ENCODE measurements around the gene DEPDC5.
"Not testable (repeated sequence)": the region's sequence is repeated elsewhere in the genome, so short reads cannot be mapped to it uniquely, and the experiment has no call there.

The DEPDC5 gene

DNA sequence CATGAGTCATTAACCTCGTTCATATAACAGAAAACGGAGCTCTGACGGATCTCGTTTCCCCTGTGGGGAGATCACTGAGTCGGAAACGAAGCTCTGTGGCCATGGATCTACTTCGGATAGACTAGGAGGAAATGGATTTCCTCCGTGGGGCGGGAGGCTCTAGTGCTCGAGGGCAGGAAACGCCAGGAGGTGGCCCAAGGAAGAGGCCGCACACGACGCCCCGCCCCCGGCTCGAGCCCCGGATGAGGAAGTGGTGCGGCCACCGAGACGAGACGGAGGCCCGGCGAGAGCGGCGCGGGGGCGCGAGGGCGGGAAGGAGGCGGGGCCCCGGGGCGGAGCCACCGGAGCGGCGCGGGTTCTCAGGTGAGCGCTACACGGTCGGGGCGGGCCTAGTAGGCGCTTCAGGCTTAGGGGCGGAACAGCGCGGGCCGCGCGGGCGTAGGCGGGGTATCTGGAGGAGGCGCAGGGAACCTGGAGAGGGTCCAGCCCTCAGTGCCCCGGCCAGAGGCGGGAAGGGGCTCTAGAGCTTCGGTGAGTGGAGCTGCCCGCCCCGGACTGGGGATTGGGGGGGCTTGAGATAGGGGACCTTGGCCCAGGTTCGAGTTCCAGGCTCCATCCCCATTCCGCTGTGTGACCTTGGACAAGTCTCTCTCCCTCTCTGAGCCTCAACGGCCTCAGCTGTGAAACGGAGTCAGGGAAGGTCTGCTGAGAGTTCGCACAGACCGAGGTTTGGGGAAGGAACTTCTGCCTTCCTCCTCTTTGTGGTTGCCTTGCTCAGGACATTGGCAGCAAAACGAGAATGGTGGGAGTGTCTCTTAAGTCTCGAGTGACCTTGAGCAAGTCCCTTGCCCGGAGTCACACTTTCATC, at the start of gene DEPDC5:
DEPDC5 (plus strand) TSS at position 386 of the 868 bp plus-strand sequence. CDS start 903 bp downstream, outside the sequence.
- Histone ChIP-seq H3K27me3 (ENCODE audit: control insufficient read depth, insufficient read depth, low read length) (no peaks in the 10 kb centered on the region), H3K4me1 (ENCODE audit: control insufficient read depth, insufficient read depth, low read length) (peaks cover 19% of the 10 kb centered on the region), H3K9me3 (ENCODE audit: control insufficient read depth, insufficient read depth, low read length) (no peaks in the 10 kb centered on the region), H3K27ac (ENCODE audit: low read depth, low read length) (peak within 1 kb of the TSS; percentile 99), H3K9ac (ENCODE audit: low read depth, low read length) (peak within 1 kb of the TSS; percentile 77), H3K4me3 (ENCODE audit: low read depth, low read length) (peak within 1 kb of the TSS; percentile 85), H3K36me3 (ENCODE audit: control insufficient read depth, insufficient read depth, low read length) (peaks cover 9% of the 10 kb centered on the region)

DNA sequence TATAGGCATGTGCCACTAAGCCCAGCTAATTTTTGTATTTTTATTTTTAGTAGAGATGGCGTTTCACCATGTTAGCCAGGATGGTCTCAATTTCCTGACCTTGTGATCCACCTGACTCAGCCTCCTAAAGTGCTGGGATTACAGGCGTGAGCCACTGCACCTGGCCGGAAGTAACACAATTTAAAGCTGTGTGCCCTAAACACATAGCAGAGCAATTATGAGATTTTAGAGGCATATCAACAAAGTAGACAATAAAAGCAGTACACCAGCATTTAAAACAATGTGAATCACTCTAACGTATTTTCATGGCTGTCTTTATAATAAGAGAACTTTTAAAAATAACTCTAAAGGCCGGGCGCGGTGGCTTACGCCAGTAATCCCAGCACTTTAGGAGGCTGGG, 46.3 kb upstream of the DEPDC5 start:
- H3K4me3 ChIP-seq (ENCODE audit: low read depth, low read length): no peak overlapping the region
- no peaks in the 10 kb centered on the region for H3K9me3 ChIP-seq (ENCODE audit: control insufficient read depth, insufficient read depth, low read length)
- no peaks in the 10 kb centered on the region for H3K4me1 ChIP-seq (ENCODE audit: control insufficient read depth, insufficient read depth, low read length)
- H3K27ac ChIP-seq (ENCODE audit: low read depth, low read length): no peak overlapping the region
- H3K36me3 ChIP-seq (ENCODE audit: control insufficient read depth, insufficient read depth, low read length): peaks cover 61% of the 10 kb centered on the region
- H3K27me3 ChIP-seq (ENCODE audit: control insufficient read depth, insufficient read depth, low read length): no peaks in the 10 kb centered on the region
- no peak overlapping the region for H3K9ac ChIP-seq (ENCODE audit: low read depth, low read length)

DNA sequence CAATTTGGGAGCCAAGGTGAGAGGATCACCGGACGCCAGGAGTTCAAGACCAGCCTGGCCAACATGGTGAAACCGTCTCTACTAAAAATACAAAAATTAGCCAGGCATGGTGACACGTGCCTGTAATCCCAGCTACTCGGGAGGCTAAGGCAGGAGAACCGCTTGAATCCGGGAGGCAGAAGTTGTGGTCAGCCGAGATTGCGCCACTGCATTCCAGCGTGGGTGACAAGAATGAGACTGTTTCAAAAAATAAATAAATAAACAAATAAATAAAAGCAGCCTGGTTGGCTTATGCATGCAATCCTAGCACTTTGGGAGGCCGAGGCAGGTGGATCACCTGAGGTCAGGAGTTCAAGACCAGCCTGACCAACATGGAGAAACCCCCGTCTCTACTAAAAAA, 42.6 kb upstream of the DEPDC5 start:
- peaks cover 70% of the 10 kb centered on the region for H3K36me3 ChIP-seq (ENCODE audit: control insufficient read depth, insufficient read depth, low read length)
- not testable (repeated sequence) for H3K4me3 ChIP-seq (ENCODE audit: low read depth, low read length); H3K27ac ChIP-seq (ENCODE audit: low read depth, low read length); H3K4me1 ChIP-seq (ENCODE audit: control insufficient read depth, insufficient read depth, low read length); H3K9me3 ChIP-seq (ENCODE audit: control insufficient read depth, insufficient read depth, low read length); H3K27me3 ChIP-seq (ENCODE audit: control insufficient read depth, insufficient read depth, low read length); H3K9ac ChIP-seq (ENCODE audit: low read depth, low read length)

DNA sequence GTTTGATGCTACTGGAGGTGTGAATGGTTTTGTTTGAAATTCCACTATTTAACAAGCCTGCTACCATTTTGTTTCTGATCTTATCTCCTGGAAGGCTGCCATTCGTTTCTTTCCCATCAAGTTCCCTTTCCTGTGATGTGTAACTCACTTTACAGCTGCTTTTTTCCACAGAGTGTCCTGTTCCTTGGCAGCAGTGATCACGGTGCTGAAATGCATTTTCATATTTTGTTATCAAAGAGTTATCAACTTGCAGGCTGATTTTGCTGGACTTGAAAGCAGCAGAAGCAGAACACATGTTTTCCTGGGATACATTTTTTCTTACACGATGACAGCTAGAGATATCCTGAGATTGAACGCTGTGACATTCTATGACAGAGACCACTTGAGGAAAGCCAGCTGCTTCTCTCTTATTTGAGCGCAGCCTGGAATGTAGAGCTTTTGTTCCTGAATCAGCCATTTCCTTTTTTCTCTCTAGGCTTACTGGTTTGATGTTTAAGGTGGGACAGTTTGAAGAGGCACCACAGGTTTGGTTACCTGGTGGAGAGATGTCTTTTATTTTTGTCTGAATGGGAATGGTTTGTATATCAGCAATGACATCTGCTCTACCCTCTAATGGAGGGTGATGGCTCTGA, 38.6 kb upstream of the DEPDC5 start:
- Histone ChIP-seq H3K4me1 (ENCODE audit: control insufficient read depth, insufficient read depth, low read length) (no peaks in the 10 kb centered on the region), H3K9ac (ENCODE audit: low read depth, low read length) (no peak overlapping the region), H3K36me3 (ENCODE audit: control insufficient read depth, insufficient read depth, low read length) (peaks cover 91% of the 10 kb centered on the region), H3K4me3 (ENCODE audit: low read depth, low read length) (no peak overlapping the region), H3K9me3 (ENCODE audit: control insufficient read depth, insufficient read depth, low read length) (no peaks in the 10 kb centered on the region), H3K27ac (ENCODE audit: low read depth, low read length) (no peak overlapping the region), H3K27me3 (ENCODE audit: control insufficient read depth, insufficient read depth, low read length) (no peaks in the 10 kb centered on the region)

DNA sequence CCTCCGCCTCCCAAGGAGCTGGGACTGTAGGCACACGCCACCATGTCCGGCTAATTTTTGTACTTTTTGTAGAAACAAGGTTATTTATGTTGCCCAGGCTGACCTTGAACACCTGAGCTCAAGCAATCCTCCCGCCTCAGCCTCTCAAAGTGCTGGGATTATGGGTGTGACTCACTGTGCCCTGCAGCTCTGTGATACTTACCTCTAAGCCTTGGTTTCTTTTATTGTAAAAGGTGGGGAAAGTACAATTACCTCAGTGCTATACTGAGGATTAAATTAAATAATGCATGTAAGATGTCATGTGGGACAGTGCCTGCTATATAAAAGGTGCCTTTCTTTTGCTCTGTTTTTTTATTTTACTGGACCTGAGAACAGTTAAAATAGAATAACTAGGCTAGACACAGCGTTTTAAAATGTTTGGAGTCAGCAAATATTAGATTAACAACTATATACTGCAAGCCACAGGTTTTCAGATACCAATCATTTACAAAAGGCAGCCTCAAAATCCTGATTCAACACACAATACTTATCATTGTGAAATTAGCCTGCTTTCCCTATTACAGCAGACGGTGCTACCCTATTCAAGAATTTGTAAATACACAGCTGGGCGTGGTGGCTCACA, 33.9 kb upstream of the DEPDC5 start:
- Histone ChIP-seq H3K4me3 (ENCODE audit: low read depth, low read length) (no peak overlapping the region), H3K36me3 (ENCODE audit: control insufficient read depth, insufficient read depth, low read length) (peaks cover 89% of the 10 kb centered on the region), H3K4me1 (ENCODE audit: control insufficient read depth, insufficient read depth, low read length) (no peaks in the 10 kb centered on the region), H3K27me3 (ENCODE audit: control insufficient read depth, insufficient read depth, low read length) (no peaks in the 10 kb centered on the region), H3K27ac (ENCODE audit: low read depth, low read length) (no peak overlapping the region), H3K9me3 (ENCODE audit: control insufficient read depth, insufficient read depth, low read length) (no peaks in the 10 kb centered on the region), H3K9ac (ENCODE audit: low read depth, low read length) (no peak overlapping the region)

DNA sequence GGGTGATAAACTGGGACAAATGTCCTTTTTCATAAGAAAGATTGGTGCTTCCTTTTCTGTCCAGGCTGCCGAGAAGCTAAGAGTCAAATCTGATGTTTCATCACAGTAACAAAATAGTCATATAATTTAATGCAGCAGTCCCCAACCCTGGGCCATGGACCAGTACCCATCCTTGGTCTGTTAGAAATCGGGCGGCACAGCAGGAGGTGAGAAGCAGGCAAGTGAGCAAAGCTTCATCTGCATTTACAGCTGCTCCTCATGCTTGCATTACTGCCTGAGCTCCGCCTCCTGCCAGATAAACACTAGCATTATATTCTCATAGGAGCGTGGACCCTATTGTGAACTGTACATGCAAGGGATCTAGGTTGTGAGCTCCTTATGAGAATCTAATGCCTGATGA, 30.1 kb upstream of the DEPDC5 start:
- Histone ChIP-seq H3K27ac (ENCODE audit: low read depth, low read length) (no peak overlapping the region), H3K27me3 (ENCODE audit: control insufficient read depth, insufficient read depth, low read length) (no peaks in the 10 kb centered on the region), H3K36me3 (ENCODE audit: control insufficient read depth, insufficient read depth, low read length) (peaks cover 82% of the 10 kb centered on the region)

DNA sequence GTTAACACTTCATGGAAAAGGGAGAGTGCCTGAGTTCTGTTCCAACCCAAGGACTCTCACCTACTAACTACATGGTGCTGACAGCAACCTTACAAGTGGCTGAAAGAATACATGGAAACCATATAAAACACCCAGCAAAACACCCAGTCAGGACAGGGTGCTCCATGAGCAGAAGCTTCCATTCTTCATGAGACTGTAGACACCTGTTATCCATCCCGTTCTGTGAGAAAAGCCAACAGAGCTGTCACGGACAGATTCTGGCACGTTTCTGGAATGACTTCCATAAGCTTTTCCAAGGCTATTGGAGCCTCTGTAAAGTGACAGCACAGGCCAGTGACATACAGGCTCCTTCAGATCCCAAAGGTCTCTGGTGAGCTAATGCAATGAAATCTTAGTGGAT, 27.1 kb upstream of the DEPDC5 start:
- Histone ChIP-seq H3K9me3 (ENCODE audit: control insufficient read depth, insufficient read depth, low read length) (no peaks in the 10 kb centered on the region), H3K27me3 (ENCODE audit: control insufficient read depth, insufficient read depth, low read length) (no peaks in the 10 kb centered on the region), H3K4me1 (ENCODE audit: control insufficient read depth, insufficient read depth, low read length) (no peaks in the 10 kb centered on the region), H3K36me3 (ENCODE audit: control insufficient read depth, insufficient read depth, low read length) (peaks cover 59% of the 10 kb centered on the region), H3K4me3 (ENCODE audit: low read depth, low read length) (no peak overlapping the region), H3K27ac (ENCODE audit: low read depth, low read length) (no peak overlapping the region), H3K9ac (ENCODE audit: low read depth, low read length) (no peak overlapping the region)

More for the DNA sequence above, 30.1 kb upstream of the DEPDC5 start:
- Histone ChIP-seq H3K9me3 (ENCODE audit: control insufficient read depth, insufficient read depth, low read length) (no peaks in the 10 kb centered on the region), H3K4me1 (ENCODE audit: control insufficient read depth, insufficient read depth, low read length) (no peaks in the 10 kb centered on the region), H3K9ac (ENCODE audit: low read depth, low read length) (no peak overlapping the region), H3K4me3 (ENCODE audit: low read depth, low read length) (no peak overlapping the region)

DNA sequence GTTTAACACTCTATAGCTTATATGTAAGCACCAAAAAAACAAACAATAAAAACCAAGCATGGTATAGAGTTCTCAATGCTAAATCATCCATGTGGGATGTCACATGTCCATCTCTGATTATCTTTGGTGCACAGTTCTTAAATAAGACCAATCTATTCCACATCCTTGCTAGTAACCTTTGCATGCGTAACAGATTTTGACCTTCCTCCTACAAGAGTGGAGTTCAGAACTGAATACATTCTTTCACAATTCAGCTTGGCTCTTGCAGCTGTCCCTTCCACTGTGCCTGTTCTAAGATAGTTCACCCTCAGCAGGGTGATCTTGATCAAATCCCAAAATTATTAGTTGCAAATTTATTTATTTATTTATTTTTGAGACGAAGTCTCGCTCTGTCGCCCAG, 25.0 kb upstream of the DEPDC5 start:
- peaks cover 55% of the 10 kb centered on the region for H3K36me3 ChIP-seq (ENCODE audit: control insufficient read depth, insufficient read depth, low read length)
- no peaks in the 10 kb centered on the region for H3K4me1 ChIP-seq (ENCODE audit: control insufficient read depth, insufficient read depth, low read length)

DNA sequence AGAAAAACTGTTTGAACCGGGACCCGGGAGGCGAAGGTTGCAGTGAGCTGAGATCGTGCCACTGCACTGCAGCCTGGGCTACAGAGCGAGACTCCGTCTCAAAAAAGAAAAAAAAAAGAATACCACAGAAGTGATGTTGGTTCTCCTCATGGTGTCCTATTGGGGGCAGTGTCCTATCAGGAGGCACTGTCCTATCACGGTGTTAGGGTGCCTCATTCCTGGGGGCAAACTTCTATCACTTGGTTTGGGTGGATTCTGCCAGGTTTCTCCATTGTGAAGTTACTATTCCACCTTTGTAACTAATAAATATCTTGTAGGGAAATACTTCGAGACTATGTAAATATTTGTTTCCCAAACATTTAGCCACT, 23.5 kb upstream of the DEPDC5 start:
- Histone ChIP-seq H3K9ac (ENCODE audit: low read depth, low read length) (no peak overlapping the region), H3K4me3 (ENCODE audit: low read depth, low read length) (no peak overlapping the region), H3K36me3 (ENCODE audit: control insufficient read depth, insufficient read depth, low read length) (peaks cover 54% of the 10 kb centered on the region), H3K27me3 (ENCODE audit: control insufficient read depth, insufficient read depth, low read length) (no peaks in the 10 kb centered on the region), H3K9me3 (ENCODE audit: control insufficient read depth, insufficient read depth, low read length) (no peaks in the 10 kb centered on the region), H3K4me1 (ENCODE audit: control insufficient read depth, insufficient read depth, low read length) (no peaks in the 10 kb centered on the region), H3K27ac (ENCODE audit: low read depth, low read length) (no peak overlapping the region)

More for the DNA sequence above, 25.0 kb upstream of the DEPDC5 start:
- Histone ChIP-seq H3K9me3 (ENCODE audit: control insufficient read depth, insufficient read depth, low read length) (no peaks in the 10 kb centered on the region), H3K4me3 (ENCODE audit: low read depth, low read length) (no peak overlapping the region), H3K9ac (ENCODE audit: low read depth, low read length) (no peak overlapping the region), H3K27ac (ENCODE audit: low read depth, low read length) (no peak overlapping the region), H3K27me3 (ENCODE audit: control insufficient read depth, insufficient read depth, low read length) (no peaks in the 10 kb centered on the region)

DNA sequence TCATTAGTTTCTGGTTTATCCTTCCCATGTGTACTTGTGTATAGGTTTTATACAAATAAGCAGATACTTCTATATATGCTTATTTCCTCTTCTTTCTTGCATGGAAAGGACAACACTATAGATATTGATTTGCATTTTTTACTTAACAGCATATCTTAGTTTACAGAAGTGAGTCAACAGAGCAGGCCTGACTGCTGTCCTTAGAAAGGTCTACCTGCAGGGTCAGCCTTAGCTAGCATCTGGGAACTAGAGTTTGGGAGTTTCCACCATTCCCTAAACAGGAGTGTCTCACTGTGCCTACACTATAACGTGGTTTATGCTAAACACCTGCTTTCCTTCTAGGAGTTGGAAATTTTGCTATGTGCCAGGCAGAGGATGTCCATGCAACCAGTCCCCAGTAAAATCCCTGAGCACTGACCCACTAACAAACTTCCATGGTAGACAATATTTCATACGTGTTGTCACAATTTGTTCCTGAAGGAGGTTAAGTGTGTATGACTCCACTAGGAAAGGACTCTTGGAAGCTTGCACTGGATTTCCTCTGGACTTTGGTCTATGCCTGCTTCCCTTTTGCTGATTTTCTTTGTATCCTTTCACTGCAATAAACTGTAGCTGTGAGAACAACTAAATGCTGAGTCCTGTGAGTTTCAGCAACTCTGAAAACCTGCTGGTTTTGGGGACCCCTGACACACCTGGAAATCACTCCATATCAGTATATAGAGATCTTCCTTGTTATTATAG, 21.6 kb upstream of the DEPDC5 start:
- peaks cover 51% of the 10 kb centered on the region for H3K36me3 ChIP-seq (ENCODE audit: control insufficient read depth, insufficient read depth, low read length)

More for the DNA sequence above, 21.6 kb upstream of the DEPDC5 start:
- Histone ChIP-seq H3K4me3 (ENCODE audit: low read depth, low read length) (no peak overlapping the region), H3K9me3 (ENCODE audit: control insufficient read depth, insufficient read depth, low read length) (no peaks in the 10 kb centered on the region), H3K27me3 (ENCODE audit: control insufficient read depth, insufficient read depth, low read length) (no peaks in the 10 kb centered on the region), H3K9ac (ENCODE audit: low read depth, low read length) (no peak overlapping the region), H3K4me1 (ENCODE audit: control insufficient read depth, insufficient read depth, low read length) (no peaks in the 10 kb centered on the region), H3K27ac (ENCODE audit: low read depth, low read length) (no peak overlapping the region)

All from HUES48 (cell line).